Ishikawa (cell line): ENCODE measurements around the gene PLPPR1.

Source experiments
- CEBPB ChIP-seq: IDR thresholded peaks from 2 replicates; pipeline ENCODE4 v1.6.1; 2012
- CREB1 ChIP-seq: IDR thresholded peaks from 2 replicates; pipeline ENCODE4 v1.6.1; 2012; ENCODE audit warnings: low read depth
- EGR1 ChIP-seq: IDR thresholded peaks from 2 replicates; pipeline ENCODE4 v1.6.1; 2012
- EP300 ChIP-seq: IDR thresholded peaks from 2 replicates; pipeline ENCODE4 v1.6.1; 2012; ENCODE audit warnings: borderline replicate concordance
- FOXM1 ChIP-seq: IDR thresholded peaks from 2 replicates; pipeline ENCODE4 v1.6.1; 2012; ENCODE audit warnings: low read depth, borderline replicate concordance
- NFIC ChIP-seq: IDR thresholded peaks from 2 replicates; pipeline ENCODE4 v1.6.1; 2012
- RAD21 ChIP-seq: IDR thresholded peaks from 2 replicates; pipeline ENCODE4 v1.6.1; 2012; ENCODE audit warnings: low read depth
- TAF1 ChIP-seq: IDR thresholded peaks from 2 replicates; pipeline ENCODE4 v1.6.1; 2012; ENCODE audit warnings: low read depth, mild to moderate bottlenecking
- TCF12 ChIP-seq: IDR thresholded peaks from 2 replicates; pipeline ENCODE4 v1.6.1; 2012; ENCODE audit warnings: low read depth
- TEAD4 ChIP-seq: IDR thresholded peaks from 2 replicates; pipeline ENCODE4 v1.6.1; 2012
- YY1 ChIP-seq: IDR thresholded peaks from 2 replicates; pipeline ENCODE4 v1.6.1; 2012; ENCODE audit warnings: low read depth
- ZBTB7A ChIP-seq: IDR thresholded peaks from 2 replicates; pipeline ENCODE4 v1.6.1; 2012; ENCODE audit warnings: low read depth
- TF ChIP-seq, protein P1 (sequence below): IDR thresholded peaks from 2 replicates; pipeline ENCODE4 v1.6.1; 2012
- TF ChIP-seq, protein P2 (sequence below): IDR thresholded peaks from 2 replicates; pipeline ENCODE4 v1.6.1; 2012; ENCODE audit warnings: low read depth, mild to moderate bottlenecking
- TF ChIP-seq, protein P3 (sequence below): IDR thresholded peaks from 2 replicates; pipeline ENCODE4 v1.6.1; 2012

The PLPPR1 gene

GRCh38 chr9:101235105-101235866 lies 206.8 kb downstream of the PLPPR1 start:
- TF ChIP-seq TAF1 (no peak), EGR1 (no peak), YY1 (no peak), RAD21 (peak; percentile 50), TCF12 (no peak)
- TF ChIP-seq, protein P1, sequence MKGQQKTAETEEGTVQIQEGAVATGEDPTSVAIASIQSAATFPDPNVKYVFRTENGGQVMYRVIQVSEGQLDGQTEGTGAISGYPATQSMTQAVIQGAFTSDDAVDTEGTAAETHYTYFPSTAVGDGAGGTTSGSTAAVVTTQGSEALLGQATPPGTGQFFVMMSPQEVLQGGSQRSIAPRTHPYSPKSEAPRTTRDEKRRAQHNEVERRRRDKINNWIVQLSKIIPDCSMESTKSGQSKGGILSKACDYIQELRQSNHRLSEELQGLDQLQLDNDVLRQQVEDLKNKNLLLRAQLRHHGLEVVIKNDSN, result no peak
- TF ChIP-seq, protein P2, sequence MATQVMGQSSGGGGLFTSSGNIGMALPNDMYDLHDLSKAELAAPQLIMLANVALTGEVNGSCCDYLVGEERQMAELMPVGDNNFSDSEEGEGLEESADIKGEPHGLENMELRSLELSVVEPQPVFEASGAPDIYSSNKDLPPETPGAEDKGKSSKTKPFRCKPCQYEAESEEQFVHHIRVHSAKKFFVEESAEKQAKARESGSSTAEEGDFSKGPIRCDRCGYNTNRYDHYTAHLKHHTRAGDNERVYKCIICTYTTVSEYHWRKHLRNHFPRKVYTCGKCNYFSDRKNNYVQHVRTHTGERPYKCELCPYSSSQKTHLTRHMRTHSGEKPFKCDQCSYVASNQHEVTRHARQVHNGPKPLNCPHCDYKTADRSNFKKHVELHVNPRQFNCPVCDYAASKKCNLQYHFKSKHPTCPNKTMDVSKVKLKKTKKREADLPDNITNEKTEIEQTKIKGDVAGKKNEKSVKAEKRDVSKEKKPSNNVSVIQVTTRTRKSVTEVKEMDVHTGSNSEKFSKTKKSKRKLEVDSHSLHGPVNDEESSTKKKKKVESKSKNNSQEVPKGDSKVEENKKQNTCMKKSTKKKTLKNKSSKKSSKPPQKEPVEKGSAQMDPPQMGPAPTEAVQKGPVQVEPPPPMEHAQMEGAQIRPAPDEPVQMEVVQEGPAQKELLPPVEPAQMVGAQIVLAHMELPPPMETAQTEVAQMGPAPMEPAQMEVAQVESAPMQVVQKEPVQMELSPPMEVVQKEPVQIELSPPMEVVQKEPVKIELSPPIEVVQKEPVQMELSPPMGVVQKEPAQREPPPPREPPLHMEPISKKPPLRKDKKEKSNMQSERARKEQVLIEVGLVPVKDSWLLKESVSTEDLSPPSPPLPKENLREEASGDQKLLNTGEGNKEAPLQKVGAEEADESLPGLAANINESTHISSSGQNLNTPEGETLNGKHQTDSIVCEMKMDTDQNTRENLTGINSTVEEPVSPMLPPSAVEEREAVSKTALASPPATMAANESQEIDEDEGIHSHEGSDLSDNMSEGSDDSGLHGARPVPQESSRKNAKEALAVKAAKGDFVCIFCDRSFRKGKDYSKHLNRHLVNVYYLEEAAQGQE, result no peak
- TF ChIP-seq, protein P3, sequence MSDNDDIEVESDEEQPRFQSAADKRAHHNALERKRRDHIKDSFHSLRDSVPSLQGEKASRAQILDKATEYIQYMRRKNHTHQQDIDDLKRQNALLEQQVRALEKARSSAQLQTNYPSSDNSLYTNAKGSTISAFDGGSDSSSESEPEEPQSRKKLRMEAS, result no peak

DNA sequence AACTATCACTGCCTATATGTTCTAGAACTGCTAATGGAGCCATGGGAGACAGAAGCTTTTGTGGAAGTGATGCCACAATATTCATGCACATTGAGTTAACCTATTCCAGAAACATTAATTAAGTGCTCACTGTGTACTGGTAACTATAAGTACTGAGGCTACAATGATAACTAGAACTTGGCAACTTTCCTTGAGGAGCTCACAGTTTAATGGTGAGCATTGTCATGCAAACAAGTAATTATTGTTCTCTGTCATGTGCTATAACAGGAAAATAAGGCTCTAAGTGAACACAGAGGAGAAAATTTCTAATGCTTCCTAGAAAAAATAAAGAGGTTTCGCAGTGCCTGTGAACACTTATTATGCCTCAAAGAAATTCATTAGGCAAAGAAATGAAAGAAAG lies 214.1 kb downstream of the PLPPR1 start:
- TF ChIP-seq, protein P3, result no peak
- TF ChIP-seq, protein P2, result no peak
- TF ChIP-seq RAD21, result no peak
- no peak for TF ChIP-seq EP300
- no peak for TF ChIP-seq TEAD4
- no peak for TF ChIP-seq FOXM1
- no peak for TF ChIP-seq EGR1
- TF ChIP-seq CREB1, result no peak
- TF ChIP-seq YY1, result no peak
- TF ChIP-seq CEBPB, result no peak

GRCh38 chr9:101246691-101247090 lies 218.2 kb downstream of the PLPPR1 start:
- TF ChIP-seq YY1 (no peak), CEBPB (no peak), RAD21 (no peak), TEAD4 (no peak), CREB1 (no peak), EP300 (no peak), FOXM1 (no peak), TAF1 (no peak)
- TF ChIP-seq, protein P3, result no peak

DNA sequence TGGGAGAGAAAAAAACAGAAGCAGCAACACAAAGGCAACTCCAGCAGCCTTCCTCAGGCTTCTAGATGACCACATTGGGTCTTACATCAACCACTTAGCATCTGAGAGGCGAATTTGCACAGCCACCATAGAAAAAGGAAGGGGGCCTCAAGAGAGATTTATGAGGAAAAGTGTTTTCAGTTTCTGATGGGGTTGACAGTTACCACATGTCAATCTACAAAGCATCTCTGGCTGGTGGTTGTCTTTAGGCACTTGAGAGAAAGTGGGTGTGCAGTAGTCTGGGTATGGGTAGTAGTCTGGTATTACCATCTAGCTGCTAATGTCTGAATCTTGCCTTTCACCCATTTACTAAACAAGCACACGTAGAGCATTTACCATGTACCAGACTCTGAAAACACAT lies 218.8 kb downstream of the PLPPR1 start:
- TF ChIP-seq NFIC (no peak), CREB1 (no peak), TEAD4 (no peak), CEBPB (no peak), TCF12 (no peak), EGR1 (no peak), YY1 (no peak), RAD21 (no peak), FOXM1 (no peak), EP300 (no peak), ZBTB7A (no peak), TAF1 (no peak)
- TF ChIP-seq, protein P3, result no peak
- TF ChIP-seq, protein P2, result no peak
- TF ChIP-seq, protein P1, result no peak
